NCI-H2227 (cell line): ENCODE measurements around the gene GIPR.
A peak's percentile ranks its signal among the peaks of the same experiment; 100 is the strongest.
"Not testable (repeated sequence)": the region's sequence is repeated elsewhere in the genome, so short reads cannot be mapped to it uniquely, and the experiment has no call there.

ENCODE experiments used
- DNase-seq: peaks from one replicate; lab custom pipeline; 2025; ENCODE audit not compliant: unreplicated experiment; lab: John Stamatoyannopoulos, UW

Gene GIPR

DNA sequence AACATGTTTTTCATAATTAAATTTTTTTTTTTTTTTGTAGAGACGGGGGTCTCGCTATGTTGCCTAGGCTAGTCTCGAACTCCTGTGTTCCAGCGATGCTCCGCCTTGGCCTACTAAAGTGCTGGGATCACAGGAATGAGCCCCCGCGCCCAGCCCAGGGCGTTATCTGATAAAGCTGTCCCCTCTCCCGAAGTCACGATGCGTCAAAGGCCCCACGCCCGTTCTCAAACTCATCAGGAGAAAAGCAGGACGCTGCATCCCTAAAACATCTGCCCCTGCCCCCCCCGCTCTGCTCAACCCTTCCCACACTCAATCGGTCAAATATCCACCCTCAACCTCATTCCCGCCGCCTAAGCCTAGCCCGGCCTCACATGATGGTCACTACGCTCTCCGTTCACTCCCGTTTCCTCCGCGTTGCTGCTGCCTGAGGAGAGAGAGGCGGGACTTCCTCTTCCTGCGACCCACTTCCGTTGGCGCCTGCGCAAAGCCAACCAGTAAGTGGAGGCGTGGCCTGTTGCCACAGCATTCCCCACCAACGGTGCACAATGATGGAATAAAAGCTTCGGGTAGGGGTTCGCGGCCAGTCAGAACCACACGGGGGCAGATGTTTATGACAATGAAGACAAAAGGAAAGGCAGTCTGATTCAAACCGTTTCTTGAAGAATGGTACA is 23.6 kb downstream of the GIPR start, which contains the start of gene SNRPD2:
SNRPD2 (minus strand) TSS at position 438 of the 671 bp plus-strand sequence; CDS start at position 373, 65 bp downstream.
- DNase-seq: peak; percentile 94

DNA sequence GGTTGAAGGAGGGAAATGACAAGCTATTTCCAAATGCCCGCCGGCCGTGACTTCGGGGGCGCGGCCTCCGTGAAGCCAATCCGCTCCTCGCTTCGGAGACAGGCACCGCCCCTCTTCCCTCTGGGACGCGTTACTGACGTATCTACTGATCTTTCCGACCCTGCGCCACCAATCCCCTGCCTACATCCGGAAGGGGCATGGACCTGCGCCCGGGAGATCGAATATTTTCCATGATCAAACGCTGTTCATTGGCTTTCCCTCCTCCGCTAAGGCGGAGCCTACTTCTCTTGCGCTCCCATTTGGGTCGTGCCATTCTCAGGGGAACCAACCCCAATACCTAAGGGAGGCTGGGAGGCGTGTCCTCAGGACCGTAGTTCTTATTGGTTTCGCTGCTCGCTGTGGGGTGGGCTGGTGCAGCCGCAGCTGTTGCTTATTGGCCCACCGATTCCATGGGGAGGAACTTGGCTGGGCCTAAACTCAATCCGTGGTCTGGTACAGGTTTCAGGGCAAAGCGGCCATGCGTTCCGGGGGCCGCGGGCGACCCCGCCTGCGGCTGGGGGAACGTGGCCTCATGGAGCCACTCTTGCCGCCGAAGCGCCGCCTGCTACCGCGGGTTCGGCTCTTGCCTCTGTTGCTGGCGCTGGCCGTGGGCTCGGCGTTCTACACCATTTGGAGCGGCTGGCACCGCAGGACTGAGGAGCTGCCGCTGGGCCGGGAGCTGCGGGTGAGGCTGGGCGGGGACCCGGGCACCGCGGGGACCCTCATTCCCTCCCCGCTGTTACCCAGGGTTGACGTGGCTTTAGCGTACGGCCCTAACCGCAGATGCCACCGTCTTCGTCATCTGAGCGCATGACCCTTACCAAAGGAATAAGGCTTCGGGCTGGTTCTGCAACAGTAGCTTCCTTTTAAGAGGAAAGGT is 24.4 kb downstream of the GIPR start, which contains the start of gene QPCTL:
QPCTL (plus strand) TSS at position 480 of the 919 bp plus-strand sequence; CDS start at position 518, 38 bp downstream.
- peak; percentile 97 for DNase-seq

- peak; percentile 67 for DNase-seq
These were observed 25.2 kb downstream of the GIPR start for GRCh38 chr19:45693106-45693788.

DNA sequence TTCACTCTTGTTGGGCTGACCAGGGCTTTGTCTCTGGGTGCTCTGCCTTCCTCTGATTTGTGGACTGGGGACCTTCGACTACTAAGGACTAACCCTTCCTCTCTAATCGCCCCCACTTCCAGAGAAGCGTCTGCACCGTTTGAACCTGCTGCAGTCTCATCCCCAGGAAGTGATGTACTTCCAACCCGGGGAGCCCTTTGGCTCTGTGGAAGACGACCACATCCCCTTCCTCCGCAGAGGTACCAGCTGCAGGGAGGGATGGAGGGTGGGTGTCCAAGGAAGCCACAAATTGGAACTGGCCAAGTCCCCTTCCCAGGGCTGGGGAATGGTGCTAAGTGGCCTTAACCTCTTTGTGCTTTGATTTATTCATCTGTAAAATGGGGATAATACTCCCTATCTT is 33.7 kb downstream of the GIPR start:
- DNase-seq: no peak

- no peak for DNase-seq
These were observed 37.1 kb downstream of the GIPR start for GRCh38 chr19:45705115-45705514.

DNA sequence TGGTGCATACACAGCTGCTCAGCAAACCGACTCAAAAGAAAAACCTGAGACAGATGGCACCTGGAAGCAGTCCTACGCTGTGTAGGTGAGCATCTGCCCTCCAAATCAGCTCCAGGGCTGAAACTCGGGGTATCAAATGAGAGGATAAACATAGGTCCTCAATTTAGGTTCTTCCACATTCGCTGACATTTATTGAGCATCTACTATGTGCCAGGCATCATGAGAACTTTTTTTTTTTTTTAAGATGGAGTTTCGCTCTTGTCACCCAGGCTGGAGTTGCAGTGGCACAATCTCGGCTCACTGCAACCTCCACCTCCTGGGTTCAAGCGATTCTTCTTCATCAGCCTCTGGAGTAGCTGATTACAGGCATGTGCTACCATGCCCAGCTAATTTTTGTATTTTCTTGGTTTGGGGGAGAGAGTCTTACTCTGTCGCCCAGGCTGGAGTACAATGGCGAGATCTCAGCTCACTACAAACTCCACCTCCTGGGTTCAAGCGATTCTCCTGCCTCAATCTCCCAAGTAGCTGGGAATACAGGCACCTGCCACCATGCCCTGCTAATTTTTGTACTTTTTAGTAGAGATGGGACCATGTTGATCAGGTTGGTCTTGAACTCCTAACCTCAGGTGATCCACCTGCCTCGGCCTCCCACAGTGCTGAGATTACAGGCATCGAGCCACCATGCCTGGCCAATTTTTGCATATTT is 37.8 kb downstream of the GIPR start:
- DNase-seq: no peak

- no peak for DNase-seq
These were observed 42.5 kb downstream of the GIPR start for GRCh38 chr19:45710356-45711130.

- DNase-seq: no peak
These were observed 44.1 kb downstream of the GIPR start for GRCh38 chr19:45711851-45712698.

DNA sequence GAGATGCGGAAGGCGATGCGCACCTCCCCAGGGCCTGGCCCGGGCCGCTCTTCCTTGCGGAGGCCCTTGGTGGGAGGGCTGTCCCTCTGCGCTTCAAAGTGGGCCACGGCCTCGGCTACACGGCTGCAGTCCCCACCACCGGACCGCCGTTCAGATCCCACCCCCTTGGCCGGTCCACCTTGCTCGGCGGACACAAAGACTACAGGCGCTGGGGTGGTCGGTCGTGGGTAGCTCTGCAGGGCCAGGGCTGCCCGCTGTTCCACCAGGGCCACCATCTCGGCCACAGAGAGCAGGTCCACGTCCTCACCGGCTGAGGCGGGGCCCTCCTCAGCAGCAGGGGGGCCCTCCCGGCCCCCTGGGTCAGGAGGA is 44.7 kb downstream of the GIPR start:
- no peak for DNase-seq

DNA sequence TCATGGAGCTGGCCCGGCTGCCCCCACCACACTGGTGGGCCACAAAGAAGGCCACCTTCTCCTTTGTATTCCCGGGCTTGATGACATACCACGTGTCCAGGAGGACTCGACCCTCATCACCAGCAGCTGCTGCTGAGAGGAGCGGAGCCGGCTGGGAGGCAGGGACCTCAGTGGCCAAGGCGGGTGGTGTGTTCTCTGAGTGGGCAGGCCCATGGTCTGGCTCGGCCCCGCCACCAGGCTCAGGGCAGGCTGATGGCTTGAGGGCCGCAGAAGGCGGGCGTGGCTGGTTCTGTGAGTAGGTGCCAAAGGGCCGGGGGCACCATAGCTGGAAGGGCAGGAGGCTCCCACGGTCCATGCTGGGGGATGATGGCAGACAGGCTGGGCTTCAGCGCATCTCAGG is 45.1 kb downstream of the GIPR start:
- DNase-seq: no peak

- DNase-seq: no peak
These were observed 47.1 kb downstream of the GIPR start for GRCh38 chr19:45715139-45715538.

DNA sequence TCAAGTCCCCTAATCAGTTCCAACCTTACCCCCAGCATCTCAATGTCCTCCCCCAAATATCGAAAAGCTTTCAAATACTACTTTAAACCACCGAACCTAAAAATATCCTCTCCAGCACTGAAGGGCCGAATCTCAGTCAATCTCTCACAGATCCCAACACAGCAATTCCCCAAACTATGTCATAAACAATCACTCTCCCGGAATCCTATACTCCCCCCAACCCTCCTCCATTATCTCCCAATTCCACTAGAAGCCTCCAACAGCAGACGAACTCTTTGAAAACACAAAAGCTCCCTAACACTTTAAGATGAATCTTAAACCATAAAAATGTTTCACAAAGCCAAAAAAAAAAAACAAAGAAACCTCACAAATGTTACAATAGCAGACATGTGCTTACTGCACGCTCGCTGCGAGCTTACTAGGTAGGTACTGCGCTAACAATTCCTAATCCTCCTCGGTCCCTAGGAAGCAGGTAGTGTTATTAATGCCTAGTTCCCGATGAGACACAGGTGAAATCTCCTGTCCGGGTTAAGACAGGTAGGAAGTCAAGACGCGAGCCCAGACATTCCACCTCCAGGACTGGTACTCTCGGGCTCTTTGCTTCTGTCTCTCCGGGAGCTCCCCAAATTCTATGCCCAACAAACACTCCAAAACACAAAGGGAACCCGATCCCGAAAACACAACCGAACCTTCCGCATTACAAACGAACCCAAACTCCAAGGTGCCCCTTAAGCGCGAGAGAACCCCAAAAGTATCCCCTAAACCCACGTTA is 48.5 kb downstream of the GIPR start:
- peak; percentile 3 for DNase-seq

DNA sequence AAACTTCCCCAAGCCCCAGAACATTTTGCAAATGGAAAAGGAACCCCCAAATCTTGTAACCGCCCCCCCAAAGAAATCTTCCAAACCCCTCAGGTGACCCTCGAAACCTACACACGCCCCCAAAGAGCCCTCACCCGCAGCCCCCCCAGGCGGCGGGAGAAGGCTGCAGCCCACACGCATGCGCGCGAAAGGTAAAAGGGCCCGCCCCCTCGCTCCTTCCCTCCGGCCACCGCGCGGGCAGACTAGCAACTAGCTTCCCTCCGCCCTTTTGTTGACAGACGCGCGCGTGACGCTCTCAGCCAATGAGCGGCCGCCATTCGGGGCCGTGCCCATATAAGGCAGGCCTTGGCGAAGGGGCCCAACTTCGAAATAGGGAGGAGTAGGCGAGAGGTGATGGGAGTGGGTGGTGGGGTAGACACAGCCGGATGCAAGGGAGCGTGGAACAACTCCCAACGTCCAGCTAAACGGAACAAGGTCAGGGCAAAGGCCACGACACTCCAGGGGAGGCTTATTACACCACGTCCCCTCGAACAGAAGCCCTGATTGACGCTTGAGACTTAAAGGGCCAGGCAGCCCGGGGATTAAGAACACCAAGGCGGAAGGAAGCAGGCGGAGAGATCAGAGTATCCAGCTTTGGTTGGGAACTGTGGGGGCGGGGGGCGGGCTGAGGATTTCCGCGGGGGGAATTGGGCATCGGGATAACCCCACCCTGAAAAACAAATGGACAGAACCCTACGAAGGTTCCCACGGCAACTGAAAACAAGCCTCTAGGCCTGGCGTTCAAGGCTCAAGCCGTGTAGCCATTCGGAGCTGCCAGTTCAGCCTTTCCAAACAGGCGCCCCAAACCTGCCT is 49.3 kb downstream of the GIPR start:
- DNase-seq: peak; percentile 97

DNA sequence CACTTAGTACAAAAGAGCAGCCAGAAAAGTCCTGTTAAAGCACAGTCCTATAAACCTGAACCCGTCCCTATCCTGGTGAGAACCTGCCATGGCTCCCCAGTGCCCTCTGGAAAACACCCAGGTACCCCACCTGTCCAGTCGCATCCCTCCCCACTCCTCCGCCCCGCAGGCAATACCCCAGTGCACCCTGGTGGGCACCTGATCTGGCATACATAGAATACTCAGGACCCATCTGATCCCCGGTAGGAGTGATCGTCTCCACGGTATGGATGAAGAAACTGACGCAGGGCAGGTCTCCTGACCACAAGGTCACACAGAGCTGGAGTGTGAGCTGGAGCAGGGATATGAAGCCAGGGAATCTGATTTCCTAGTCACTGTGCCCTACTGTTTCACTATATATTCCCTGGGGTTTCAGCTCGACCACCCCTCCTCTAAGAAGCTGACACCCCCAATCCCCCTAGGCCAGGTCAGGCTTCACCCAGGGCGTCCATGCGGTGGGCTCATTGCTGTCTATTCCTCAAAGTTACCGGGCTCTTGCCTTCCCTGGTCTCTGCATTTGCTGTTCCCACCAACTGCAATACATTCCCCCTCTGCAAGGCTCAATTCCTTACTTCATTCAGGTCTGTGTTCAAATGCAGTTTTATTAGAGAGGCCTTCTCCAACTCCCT is 50.1 kb downstream of the GIPR start:
- DNase-seq: no peak

GRCh38 chr19:45720065-45720464 is 52.0 kb downstream of the GIPR start:
- DNase-seq: not testable (repeated sequence)

DNA sequence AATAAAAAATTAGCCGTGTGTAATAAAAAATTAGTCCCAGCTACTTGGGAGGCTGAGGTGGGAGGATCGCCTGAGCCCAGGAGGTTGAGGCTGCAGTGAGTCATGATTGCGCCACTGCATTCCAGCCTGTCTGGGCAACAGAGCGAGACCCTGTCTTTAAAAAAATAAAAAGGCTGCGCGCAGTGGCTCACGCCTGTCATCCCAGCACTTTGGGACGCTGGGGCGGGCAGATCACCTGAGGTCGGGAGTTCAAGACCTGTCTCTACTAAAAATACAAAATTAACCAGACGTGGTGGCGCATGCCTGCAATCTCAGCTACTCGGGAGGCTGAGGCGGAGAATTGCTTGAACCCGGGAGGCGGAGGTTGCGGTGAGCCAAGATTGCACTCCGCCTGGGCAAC is 60.7 kb downstream of the GIPR start:
- not testable (repeated sequence) for DNase-seq

DNA sequence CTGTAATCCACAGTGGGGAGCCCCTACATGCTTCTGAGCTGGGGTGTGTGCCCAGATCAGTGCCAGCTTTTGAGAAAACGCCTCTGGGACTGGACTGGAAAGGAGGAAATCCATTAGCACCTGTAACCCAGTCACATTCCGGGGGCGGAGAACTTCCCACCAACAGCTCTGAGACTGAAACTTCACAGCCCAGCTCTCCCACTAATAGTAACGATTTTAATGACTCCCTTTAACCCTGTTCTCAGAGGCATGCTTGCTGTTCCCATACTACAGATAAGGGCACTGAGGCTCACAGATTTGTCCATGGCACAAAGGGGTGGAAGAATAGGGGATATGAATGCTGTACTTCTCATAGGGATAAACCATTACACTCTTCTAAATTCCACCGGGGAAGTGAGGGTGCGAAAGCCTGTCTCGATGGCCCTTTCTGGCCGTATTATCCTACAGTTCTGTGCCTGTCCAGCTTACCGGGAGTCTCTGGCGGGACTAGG is 61.8 kb downstream of the GIPR start:
- DNase-seq: no peak
